ENCODE data around the gene HS3ST2. TPM values are rescaled to one million over a fixed set of nuclear protein-coding genes. Genes with fewer than 3 reads are reported as not detected.
A peak's percentile ranks its signal among the peaks of the same experiment; 100 is the strongest.
"Not testable (repeated sequence)": the region's sequence is repeated elsewhere in the genome, so short reads cannot be mapped to it uniquely, and the experiment has no call there.

HS3ST2 gene
- total RNA-seq, 1 donor from 2014 or later = 1.0 TPM

DNA sequence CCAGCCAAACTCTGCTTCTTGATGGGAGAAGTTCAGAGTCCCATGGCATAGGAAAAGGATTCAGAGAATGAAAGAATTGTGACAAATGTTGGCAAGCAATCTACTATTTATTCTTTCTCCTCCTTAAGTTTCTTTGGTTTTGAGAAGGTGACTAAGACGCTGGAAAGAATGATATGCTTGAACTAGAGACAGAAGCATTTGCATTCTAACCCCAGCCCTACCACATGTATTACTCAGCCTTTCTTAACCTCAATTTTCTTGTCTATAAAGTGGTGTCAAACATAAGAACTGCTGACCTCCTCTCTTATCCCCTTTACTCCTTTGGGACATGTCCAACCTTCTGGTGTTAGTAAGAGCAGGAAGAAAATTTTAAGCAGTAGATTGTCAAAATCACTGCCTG, 124.7 kb downstream of the HS3ST2 start:
- no peak overlapping the region for H3K27ac ChIP-seq (ENCODE audit: low read depth, low read length)
- Mint-ChIP-seq H3K4me3 (ENCODE audit: unreplicated experiment) (no peak overlapping the region), H3K4me1 (ENCODE audit: low read depth, unreplicated experiment) (peaks cover 25% of the 10 kb centered on the region), H3K36me3 (ENCODE audit: low read depth, unreplicated experiment) (no peaks in the 10 kb centered on the region), H3K27me3 (ENCODE audit: low read depth, unreplicated experiment) (peaks cover 4% of the 10 kb centered on the region), H3K9me3 (ENCODE audit: unreplicated experiment) (peaks cover 2% of the 10 kb centered on the region), H3K27ac (ENCODE audit: unreplicated experiment) (peak overlapping the region; percentile 63)
- H3K79me2 ChIP-seq (ENCODE audit: insufficient read depth, low read length) = no peaks in the 10 kb centered on the region
- no peak overlapping the region for H3K4me3 ChIP-seq (ENCODE audit: insufficient read depth, low read depth, low read length)
- no peaks in the 10 kb centered on the region for H3K27me3 ChIP-seq (ENCODE audit: insufficient read depth, low read length)
- H3K9me3 ChIP-seq (ENCODE audit: insufficient read depth, low read depth, low read length) = no peaks in the 10 kb centered on the region
- TF ChIP-seq CTCF (IDR thresholded peaks at IDR 0.05; ENCODE audit: insufficient read depth, low read depth, low read length) = no peak
- no peak for TF ChIP-seq EZH2 (IDR thresholded peaks at IDR 0.05; ENCODE audit: insufficient read depth, low read length)
- FAIRE-seq = no peak
- H3K36me3 ChIP-seq (ENCODE audit: insufficient read depth, low read length) = no peaks in the 10 kb centered on the region
- H3K4me2 ChIP-seq (ENCODE audit: low read length) = no peak overlapping the region
- peak; percentile 4 for DNase-seq (ENCODE audit: low read depth)
- H2AFZ ChIP-seq (ENCODE audit: low read depth, low read length) = no peak overlapping the region
- no peaks in the 10 kb centered on the region for H4K20me1 ChIP-seq (ENCODE audit: insufficient read depth, low read length)
- H3K4me1 ChIP-seq (ENCODE audit: insufficient read depth, low read length) = no peaks in the 10 kb centered on the region
- no peak overlapping the region for H3K9ac ChIP-seq (ENCODE audit: low read length)

- not testable (repeated sequence) for H3K27me3 ChIP-seq (ENCODE audit: insufficient read depth, low read length); H3K4me3 ChIP-seq (ENCODE audit: insufficient read depth, low read depth, low read length); H3K9me3 Mint-ChIP-seq (ENCODE audit: unreplicated experiment); H3K4me2 ChIP-seq (ENCODE audit: low read length); H2AFZ ChIP-seq (ENCODE audit: low read depth, low read length); H3K36me3 Mint-ChIP-seq (ENCODE audit: low read depth, unreplicated experiment); H3K9ac ChIP-seq (ENCODE audit: low read length); H4K20me1 ChIP-seq (ENCODE audit: insufficient read depth, low read length); H3K4me3 Mint-ChIP-seq (ENCODE audit: unreplicated experiment); H3K79me2 ChIP-seq (ENCODE audit: insufficient read depth, low read length); H3K9me3 ChIP-seq (ENCODE audit: insufficient read depth, low read depth, low read length); FAIRE-seq; H3K27ac ChIP-seq (ENCODE audit: low read depth, low read length); DNase-seq (ENCODE audit: low read depth); H3K4me1 ChIP-seq (ENCODE audit: insufficient read depth, low read length); H3K36me3 ChIP-seq (ENCODE audit: insufficient read depth, low read length)
- Mint-ChIP-seq H3K4me1 (ENCODE audit: low read depth, unreplicated experiment) (peaks cover 27% of the 10 kb centered on the region), H3K27me3 (ENCODE audit: low read depth, unreplicated experiment) (peaks cover 10% of the 10 kb centered on the region), H3K27ac (ENCODE audit: unreplicated experiment) (peak overlapping the region; percentile 56)
These were observed 125.9 kb downstream of the HS3ST2 start for GRCh38 chr16:22939744-22940363.

DNA sequence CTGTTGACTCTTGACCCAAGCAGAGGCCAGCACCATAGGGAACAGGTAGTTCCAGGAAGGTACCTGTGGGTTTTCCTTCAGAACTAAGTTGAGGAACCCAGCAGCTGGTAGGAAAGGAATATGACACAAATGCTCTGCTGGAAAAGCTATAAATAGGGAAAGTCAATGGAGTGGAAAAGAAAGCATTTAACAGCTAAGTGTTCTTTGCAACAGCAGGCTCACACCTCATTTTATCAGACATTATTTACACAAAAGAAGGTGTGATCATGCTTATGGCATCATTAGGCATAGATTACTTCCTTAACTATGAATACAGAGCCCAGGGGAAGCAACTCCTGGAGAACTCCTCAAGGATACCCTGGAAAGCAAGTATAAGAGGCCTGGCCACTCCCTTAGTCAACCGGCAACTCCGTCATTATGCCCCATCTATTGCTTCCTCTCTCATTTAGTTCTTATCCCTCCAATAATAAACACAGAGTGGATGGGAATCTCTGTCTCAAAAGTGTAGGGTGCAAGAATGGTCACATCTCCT, 128.1 kb downstream of the HS3ST2 start:
- no peak overlapping the region for H3K4me3 ChIP-seq (ENCODE audit: insufficient read depth, low read depth, low read length)
- H2AFZ ChIP-seq (ENCODE audit: low read depth, low read length) = no peak overlapping the region

More for the DNA sequence above, 128.1 kb downstream of the HS3ST2 start:
- H3K27ac ChIP-seq (ENCODE audit: low read depth, low read length) = no peak overlapping the region
- Mint-ChIP-seq H3K36me3 (ENCODE audit: low read depth, unreplicated experiment) (no peaks in the 10 kb centered on the region), H3K4me1 (ENCODE audit: low read depth, unreplicated experiment) (peaks cover 35% of the 10 kb centered on the region), H3K9me3 (ENCODE audit: unreplicated experiment) (peaks cover 2% of the 10 kb centered on the region), H3K27me3 (ENCODE audit: low read depth, unreplicated experiment) (peaks cover 10% of the 10 kb centered on the region), H3K27ac (ENCODE audit: unreplicated experiment) (no peak overlapping the region), H3K4me3 (ENCODE audit: unreplicated experiment) (no peak overlapping the region)
- no peak overlapping the region for H3K4me2 ChIP-seq (ENCODE audit: low read length)
- TF ChIP-seq EZH2 (IDR thresholded peaks at IDR 0.05; ENCODE audit: insufficient read depth, low read length) (no peak), CTCF (IDR thresholded peaks at IDR 0.05; ENCODE audit: insufficient read depth, low read depth, low read length) (no peak)
- no peaks in the 10 kb centered on the region for H3K4me1 ChIP-seq (ENCODE audit: insufficient read depth, low read length)
- no peaks in the 10 kb centered on the region for H3K36me3 ChIP-seq (ENCODE audit: insufficient read depth, low read length)
- H3K9me3 ChIP-seq (ENCODE audit: insufficient read depth, low read depth, low read length) = no peaks in the 10 kb centered on the region
- H3K27me3 ChIP-seq (ENCODE audit: insufficient read depth, low read length) = no peaks in the 10 kb centered on the region
- no peak for DNase-seq (ENCODE audit: low read depth)
- H3K9ac ChIP-seq (ENCODE audit: low read length) = no peak overlapping the region
- H3K79me2 ChIP-seq (ENCODE audit: insufficient read depth, low read length) = no peaks in the 10 kb centered on the region
- FAIRE-seq = no peak
- no peaks in the 10 kb centered on the region for H4K20me1 ChIP-seq (ENCODE audit: insufficient read depth, low read length)
